Endothelial cell of umbilical vein (primary cell): ENCODE measurements around the gene MAN2A1. TPM values are rescaled to one million over a fixed set of nuclear protein-coding genes. Genes with fewer than 3 reads are reported as not detected.

Experiments used
- BruUV-seq: library from RNA; stranded (reverse); fragments of 400-500 nt; replicated peaks from 2 replicates; lab custom pipeline; 2021; lab: Mats Ljungman, UMichigan
- CTCF ChIA-PET: fragments of 300-600, 350-600 bp; sonication (Branson Sonifier 250); formaldehyde crosslinking; loops from one replicate; lab custom pipeline; 2021; ENCODE audit warnings: antibody characterized with exemption, inconsistent platforms; lab: Charles Lee
- POLR2A ChIA-PET: fragments of 300-600, 350-600 bp; sonication (Branson Sonifier 250); formaldehyde crosslinking; loops from one replicate; lab custom pipeline; 2021; ENCODE audit warnings: antibody characterized with exemption, inconsistent platforms; lab: Charles Lee
- DNase-seq: peaks from one replicate; pipeline ENCODE4 v3.0.0-alpha.2; 2011; ENCODE audit warnings: low read depth, low spot score
- FAIRE-seq: peaks from 2 replicates; lab custom pipeline; 2011; peaks lifted over from hg19 to GRCh38; lab: Jason Lieb, UNC
- H2AFZ ChIP-seq: 2 replicates; pipeline ENCODE4 v1.6.0; 2012; ENCODE audit warnings: low read depth, low read length, control low read depth, inconsistent platforms
- H3K27ac ChIP-seq: 2 replicates; pipeline ENCODE4 v1.5.1; 2011; ENCODE audit warnings: low read depth, mild to moderate bottlenecking, control low read depth, low read length, moderate library complexity; ENCODE audit not compliant: insufficient read depth
- H3K27me3 ChIP-seq, 2 experiments: 2 replicates each; pipeline versions ENCODE4 v1.6.0 to v1.6.1; 2011; ENCODE audit warnings: low read length in 2 of 2, mixed read lengths in 1 of 2; ENCODE audit not compliant: control insufficient read depth in 2 of 2, insufficient read depth in 2 of 2
- H3K36me3 ChIP-seq, 2 experiments: 2 replicates in 1 of 2; 3 replicates in 1 of 2; pipeline ENCODE4 v1.5.1; 2011; ENCODE audit warnings: low read length in 2 of 2, mild to moderate bottlenecking in 1 of 2, moderate library complexity in 1 of 2; ENCODE audit not compliant: control insufficient read depth in 2 of 2, insufficient read depth in 2 of 2; ENCODE audit errors: extremely low read depth in 1 of 2
- H3K4me1 ChIP-seq: 3 replicates; pipeline ENCODE4 v1.5.1; 2011; ENCODE audit warnings: mild to moderate bottlenecking, low read length; ENCODE audit not compliant: control insufficient read depth, insufficient read depth; ENCODE audit errors: extremely low read depth
- H3K4me2 ChIP-seq: 2 replicates; pipeline ENCODE4 v1.6.1; 2011; ENCODE audit warnings: low read length, control low read depth, mixed read lengths; ENCODE audit not compliant: insufficient read depth
- H3K4me3 ChIP-seq, 3 experiments: fragments of 200-600 bp in 1 of 3; sonication (generic), shearing (Covaris generic) in 1 of 3; replicated peaks in 1 of 3; 2 replicates each; pipeline ENCODE4 v1.5.1; 2011 to 2016; ENCODE audit warnings: control low read depth in 3 of 3, low read length in 3 of 3, mild to moderate bottlenecking in 2 of 3, inconsistent platforms in 1 of 3, low read depth in 1 of 3, moderate library complexity in 1 of 3; ENCODE audit not compliant: insufficient read depth in 1 of 3
- H3K79me2 ChIP-seq: 2 replicates; pipeline ENCODE4 v1.6.0; 2012; ENCODE audit warnings: low read length, inconsistent platforms; ENCODE audit not compliant: control insufficient read depth, insufficient read depth
- H3K9ac ChIP-seq: replicated peaks from 2 replicates; pipeline ENCODE3; 2011; ENCODE audit warnings: low read length, control low read depth; ENCODE audit not compliant: insufficient read depth; ENCODE audit errors: extremely low read depth
- H3K9me1 ChIP-seq: replicated peaks from 3 replicates; pipeline ENCODE4 v1.6.0; 2011; ENCODE audit warnings: mild to moderate bottlenecking, low read length; ENCODE audit not compliant: control insufficient read depth, insufficient read depth; ENCODE audit errors: extremely low read depth
- H3K9me3 ChIP-seq: replicated peaks from 2 replicates; pipeline ENCODE4 v1.5.1; 2012; ENCODE audit warnings: low read length, inconsistent platforms; ENCODE audit not compliant: control insufficient read depth, insufficient read depth
- H4K20me1 ChIP-seq: replicated peaks from 2 replicates; pipeline ENCODE3; 2011; ENCODE audit warnings: mild to moderate bottlenecking, low read length; ENCODE audit not compliant: control insufficient read depth, insufficient read depth; ENCODE audit errors: extremely low read depth
- EZH2 ChIP-seq: IDR thresholded peaks from 2 replicates; pipeline ENCODE4 v1.6.1; 2012; ENCODE audit warnings: borderline replicate concordance, low read depth, mild to moderate bottlenecking, moderate library complexity, low read length, inconsistent platforms; ENCODE audit not compliant: severe bottlenecking
- JUN ChIP-seq: IDR thresholded peaks from 2 replicates; pipeline ENCODE4 v1.6.1; 2011; ENCODE audit warnings: borderline replicate concordance, low read depth; ENCODE audit not compliant: insufficient read length, insufficient read depth
- MAX ChIP-seq: IDR thresholded peaks from 2 replicates; pipeline ENCODE4 v1.6.1; 2011; ENCODE audit not compliant: insufficient read depth, insufficient read length
- MYC ChIP-seq: IDR thresholded peaks from one replicate; pipeline ENCODE4 v1.6.1; 2011; ENCODE audit warnings: mild to moderate bottlenecking, low read depth, low read length
- POLR2A ChIP-seq: IDR thresholded peaks from 2 replicates; pipeline ENCODE4 v1.6.1; 2012; ENCODE audit warnings: low read depth, mild to moderate bottlenecking, control low read depth, low read length
- POLR2AphosphoS5 ChIP-seq: IDR thresholded peaks from 2 replicates; pipeline ENCODE4 v1.6.1; 2012; ENCODE audit warnings: low read depth, mild to moderate bottlenecking, control low read depth, low read length, moderate library complexity; ENCODE audit not compliant: insufficient read depth
- dilution Hi-C: fragments of 300-500 bp; cut with MboI; formaldehyde crosslinking; loops from one replicate; pipeline ENCODE4 v1.15.0; 2019; ENCODE audit warnings: low sequenced_read_pairs; ENCODE audit not compliant: extremely low pct_ligation_motif_present
- intact Hi-C: fragments of 100-400 bp; cut with micrococcal nuclease; formaldehyde crosslinking; loops from one replicate; pipeline ENCODE4 v1.10.0; 2022
- polyA plus RNA-seq, 4 experiments: library from polyadenylated mRNA; depleted of rRNA in 3 of 4; stranded (reverse) in 3 of 4; unstranded in 1 of 4; fragments of >200 nt; gene quantifications; 2 replicates each; pipeline versions ENCODE4 v1.2.1 to v1.2.3, GENCODE V29; 2011 to 2012; ENCODE audit warnings: missing spikeins in 1 of 4
- total RNA-seq: library from RNA; stranded (reverse); gene quantifications from 2 replicates; pipeline ENCODE4 v1.2.3, GENCODE V29; 2021
- TF ChIP-seq, protein P1 (sequence below), 2 donors: IDR thresholded peaks; 1 replicate in 1 of 2; 2 replicates in 1 of 2; pipeline ENCODE4 v1.5.1; 2011; ENCODE audit warnings: low read length in 2 of 2, mild to moderate bottlenecking in 2 of 2, moderate library complexity in 2 of 2, control low read depth in 1 of 2, inconsistent platforms in 1 of 2, low read depth in 1 of 2; ENCODE audit not compliant: insufficient read depth in 1 of 2; ENCODE audit errors: extremely low read depth in 1 of 2

The MAN2A1 gene
- total and polyA plus RNA-seq, 2 donors (not counting 3 experiments of a cell fraction or from before 2014, with no cell fraction given), result 20.8 to 54.8 TPM

DNA sequence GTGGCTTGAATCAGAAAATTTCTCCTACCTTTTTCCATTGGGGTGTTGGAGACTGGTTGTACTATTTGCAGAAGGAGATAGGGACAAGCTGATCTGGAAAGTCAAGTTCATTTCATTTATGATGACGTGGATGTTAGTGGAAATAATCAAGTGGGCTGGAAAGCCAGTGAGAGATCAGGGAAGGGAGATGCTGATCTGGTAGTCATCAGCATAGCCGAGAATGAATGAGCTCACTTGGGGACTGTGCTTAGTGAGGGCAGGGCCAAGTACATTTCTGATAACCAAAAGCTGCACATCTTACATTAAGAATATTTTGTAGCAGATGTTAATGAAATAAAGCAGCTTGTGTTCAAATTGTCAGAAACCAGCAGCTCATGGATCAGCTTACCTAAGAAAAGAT lies 12.1 kb downstream of the MAN2A1 start:
- Histone ChIP-seq H3K9ac (no peak overlapping the region), H3K36me3 (no peaks in the 10 kb centered on the region), H4K20me1 (no peaks in the 10 kb centered on the region), H3K4me1 (no peaks in the 10 kb centered on the region), H3K4me3 (no peak overlapping the region), H3K9me3 (no peaks in the 10 kb centered on the region), H3K9me1 (no peaks in the 10 kb centered on the region), H3K4me2 (no peak overlapping the region), H3K27me3 (no peaks in the 10 kb centered on the region), H3K79me2 (peaks cover 71% of the 10 kb centered on the region), H2AFZ (no peak overlapping the region), H3K27ac (no peak overlapping the region)
- POLR2A ChIA-PET, result interaction anchor here (0.6 kb wide), 1 partner anchor 12 kb away, joined by 4 read pairs; no protein-coding TSS in a partner anchor
- TF ChIP-seq POLR2AphosphoS5 (no peak), MYC (no peak), POLR2A (no peak), EZH2 (no peak), MAX (no peak), JUN (no peak)
- TF ChIP-seq, protein P1, sequence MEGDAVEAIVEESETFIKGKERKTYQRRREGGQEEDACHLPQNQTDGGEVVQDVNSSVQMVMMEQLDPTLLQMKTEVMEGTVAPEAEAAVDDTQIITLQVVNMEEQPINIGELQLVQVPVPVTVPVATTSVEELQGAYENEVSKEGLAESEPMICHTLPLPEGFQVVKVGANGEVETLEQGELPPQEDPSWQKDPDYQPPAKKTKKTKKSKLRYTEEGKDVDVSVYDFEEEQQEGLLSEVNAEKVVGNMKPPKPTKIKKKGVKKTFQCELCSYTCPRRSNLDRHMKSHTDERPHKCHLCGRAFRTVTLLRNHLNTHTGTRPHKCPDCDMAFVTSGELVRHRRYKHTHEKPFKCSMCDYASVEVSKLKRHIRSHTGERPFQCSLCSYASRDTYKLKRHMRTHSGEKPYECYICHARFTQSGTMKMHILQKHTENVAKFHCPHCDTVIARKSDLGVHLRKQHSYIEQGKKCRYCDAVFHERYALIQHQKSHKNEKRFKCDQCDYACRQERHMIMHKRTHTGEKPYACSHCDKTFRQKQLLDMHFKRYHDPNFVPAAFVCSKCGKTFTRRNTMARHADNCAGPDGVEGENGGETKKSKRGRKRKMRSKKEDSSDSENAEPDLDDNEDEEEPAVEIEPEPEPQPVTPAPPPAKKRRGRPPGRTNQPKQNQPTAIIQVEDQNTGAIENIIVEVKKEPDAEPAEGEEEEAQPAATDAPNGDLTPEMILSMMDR (IDR thresholded peaks at IDR 0.05; ENCODE audit: extremely low read depth in 1 of 2, insufficient read depth in 1 of 2, low read depth in 1 of 2, low read length in 2 of 2), result no peak
- dilution Hi-C loops, result no loop called here
- CTCF ChIA-PET, result interaction anchor here (0.7 to 1.6 kb wide), 4 partner anchors 9 to 817 kb away, joined by 3 to 7 read pairs (median 4); partner anchors contain the start of gene MAN2A1
- no peak for DNase-seq
- no TSS peak for BruUV-seq
- FAIRE-seq, result no peak
- intact Hi-C loops, result no loop called here
